GM15510 (cell line): Measurements from ENCODE around the gene TRRAP.

ENCODE experiments used
- POLR2A ChIP-seq: IDR thresholded peaks from 3 replicates; pipeline ENCODE4 v1.6.1; 2011; ENCODE audit warnings: borderline replicate concordance; ENCODE audit not compliant: insufficient read length; ENCODE audit errors: extremely low read depth

TRRAP gene

DNA sequence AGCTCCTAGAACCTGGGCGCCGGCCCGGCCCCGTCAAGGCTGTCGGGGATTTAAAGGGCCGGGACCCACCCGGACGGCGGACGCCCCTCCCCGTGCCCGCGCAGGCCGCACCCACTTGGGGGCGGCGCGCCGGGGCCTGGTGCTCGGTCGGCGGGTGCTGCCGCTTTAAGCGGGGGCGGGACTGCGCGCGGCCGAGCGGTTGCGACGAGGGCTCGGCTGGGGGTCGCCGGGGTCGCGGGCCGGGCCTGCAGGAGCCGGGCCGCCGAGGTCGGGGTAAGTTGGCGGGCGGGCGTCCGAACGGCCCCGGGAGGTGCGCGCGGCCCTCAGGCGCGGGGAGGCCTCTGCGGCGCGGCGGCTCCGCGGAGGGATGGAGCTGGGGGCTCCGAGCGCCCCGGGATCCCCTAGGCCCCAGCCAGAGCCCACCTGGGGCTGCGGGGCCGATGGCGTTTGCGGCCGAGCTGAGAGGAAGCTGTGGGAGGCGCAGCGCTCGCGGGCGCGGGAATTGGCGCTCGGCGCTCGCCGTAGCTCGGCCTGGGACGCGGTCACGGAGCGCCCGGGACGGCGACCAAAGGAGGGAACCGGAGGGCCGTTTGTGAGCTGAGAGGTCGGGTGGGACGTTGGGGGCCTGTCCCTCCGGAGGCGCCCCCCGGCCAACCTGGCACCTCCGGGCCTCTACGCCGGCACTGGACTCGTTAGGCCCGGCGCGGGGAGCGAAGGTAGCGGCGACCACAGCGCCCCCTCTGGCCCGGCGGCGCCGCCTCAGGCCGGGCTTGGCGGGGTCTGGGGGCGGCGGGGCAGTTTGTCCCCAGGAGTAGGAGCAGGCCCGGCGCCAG, at the start of gene TRRAP:
TRRAP (plus strand) TSS at position 168 of the 833 bp plus-strand sequence. CDS start 2,619 bp downstream, outside the sequence.
- peak; percentile 37 for TF ChIP-seq POLR2A

- TF ChIP-seq POLR2A = no peak
Observed at GRCh38 chr7:98830972-98831548, 47.3 kb upstream of the TRRAP start.

GRCh38 chr7:98831641-98832221, 46.6 kb upstream of the TRRAP start:
- no peak for TF ChIP-seq POLR2A

GRCh38 chr7:98833022-98833421, 45.3 kb upstream of the TRRAP start:
- no peak for TF ChIP-seq POLR2A

GRCh38 chr7:98834949-98835348, 43.4 kb upstream of the TRRAP start:
- TF ChIP-seq POLR2A = no peak

DNA sequence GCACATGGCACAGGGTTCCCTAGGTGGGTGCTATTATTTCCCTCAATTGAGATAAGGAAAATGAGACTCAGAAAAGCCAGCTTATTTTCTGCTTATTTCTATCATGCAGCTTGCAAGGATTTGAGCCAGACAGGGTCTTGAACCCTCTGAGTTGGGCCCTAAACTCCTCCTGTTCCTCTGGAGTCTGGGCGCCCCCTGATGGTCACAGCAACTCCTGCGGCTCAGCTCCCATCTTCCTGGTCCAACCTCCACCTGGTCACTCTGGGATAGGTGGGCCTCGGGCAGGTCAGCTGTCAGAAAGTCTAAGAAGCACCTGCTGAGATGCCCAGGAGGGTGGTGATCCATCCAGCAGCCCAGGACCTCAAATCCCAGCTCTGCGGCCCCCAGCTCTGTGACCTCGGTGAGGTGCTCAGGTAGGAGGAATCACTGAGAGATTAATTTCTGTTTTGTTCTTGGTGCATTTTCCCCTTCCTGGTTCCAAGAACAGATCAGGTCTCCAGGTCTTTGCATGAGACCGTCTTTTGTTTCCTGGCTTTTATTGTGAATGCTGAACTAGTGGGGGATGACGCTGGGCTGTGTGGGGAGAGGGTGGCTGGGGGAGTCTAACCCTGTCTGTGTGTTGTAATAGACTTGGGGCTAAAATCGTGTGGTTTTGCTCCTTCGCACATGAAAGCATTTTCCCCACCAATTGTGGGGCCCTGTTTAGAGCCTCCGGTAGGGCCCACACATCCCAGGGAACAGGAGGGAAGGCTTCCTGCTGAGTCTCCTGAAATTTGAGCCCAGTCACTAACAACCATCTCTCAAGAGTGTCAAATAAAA, 41.3 kb upstream of the TRRAP start:
- TF ChIP-seq POLR2A = no peak

GRCh38 chr7:98837630-98837972, 40.7 kb upstream of the TRRAP start:
- no peak for TF ChIP-seq POLR2A

DNA sequence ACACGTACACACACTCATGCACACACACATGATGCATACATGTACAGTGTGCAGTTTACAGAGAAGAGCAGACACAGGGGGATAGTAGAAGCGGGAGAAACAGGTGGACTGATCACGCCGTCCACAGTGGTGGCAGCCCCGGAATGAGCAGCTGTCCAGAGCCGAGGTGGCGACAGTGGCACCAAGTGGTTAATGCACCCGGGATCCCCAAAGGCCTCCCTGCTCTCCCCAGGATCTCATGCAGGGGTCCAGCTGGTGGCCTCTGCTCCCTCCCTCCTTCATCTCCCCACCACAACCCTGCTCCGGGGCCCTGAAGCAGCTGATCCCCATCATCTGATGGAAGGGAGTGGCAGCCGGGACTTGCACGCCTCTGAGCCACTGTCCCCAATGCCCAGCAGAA, 38.2 kb upstream of the TRRAP start:
- no peak for TF ChIP-seq POLR2A

GRCh38 chr7:98840722-98841121, 37.6 kb upstream of the TRRAP start:
- no peak for TF ChIP-seq POLR2A

DNA sequence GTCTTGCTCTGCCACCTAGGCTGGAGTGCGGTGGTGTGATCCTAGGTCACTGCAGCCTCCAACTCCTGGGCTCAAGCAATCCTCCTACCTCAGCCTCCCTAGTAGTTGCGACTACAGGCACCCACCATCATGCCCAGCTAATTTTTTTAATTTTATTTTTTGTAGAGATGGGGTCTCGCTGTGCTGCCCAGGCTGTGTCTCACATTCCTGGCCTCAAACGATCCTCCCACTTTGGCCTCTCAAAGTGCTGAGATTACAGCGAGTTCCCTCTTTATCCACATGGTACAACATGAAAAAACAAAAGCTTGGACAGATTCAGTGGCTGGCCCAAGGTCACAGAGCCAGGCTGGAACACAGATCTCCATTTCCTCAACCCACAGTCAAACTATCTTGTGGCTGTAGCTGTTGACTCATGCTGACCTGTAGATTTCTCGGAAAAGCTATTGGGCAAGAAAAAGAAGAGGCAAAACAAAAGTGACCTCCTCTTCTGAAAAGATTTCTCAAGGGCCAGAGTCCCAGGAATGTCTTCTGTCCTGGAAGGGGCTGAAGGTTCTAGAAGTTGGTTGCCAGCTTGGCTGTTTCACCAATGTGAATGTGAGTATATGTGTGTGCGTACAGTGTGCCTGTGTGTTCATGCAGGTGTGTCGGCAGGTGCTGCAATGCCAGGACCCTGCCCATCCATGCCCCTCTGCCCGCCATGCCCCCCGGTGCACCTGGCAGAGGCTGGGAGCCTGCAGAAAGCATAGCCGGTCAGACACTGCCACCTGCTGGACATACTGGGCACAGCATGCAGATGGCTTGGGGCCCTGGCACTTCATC, 36.9 kb upstream of the TRRAP start:
- TF ChIP-seq POLR2A = no peak

DNA sequence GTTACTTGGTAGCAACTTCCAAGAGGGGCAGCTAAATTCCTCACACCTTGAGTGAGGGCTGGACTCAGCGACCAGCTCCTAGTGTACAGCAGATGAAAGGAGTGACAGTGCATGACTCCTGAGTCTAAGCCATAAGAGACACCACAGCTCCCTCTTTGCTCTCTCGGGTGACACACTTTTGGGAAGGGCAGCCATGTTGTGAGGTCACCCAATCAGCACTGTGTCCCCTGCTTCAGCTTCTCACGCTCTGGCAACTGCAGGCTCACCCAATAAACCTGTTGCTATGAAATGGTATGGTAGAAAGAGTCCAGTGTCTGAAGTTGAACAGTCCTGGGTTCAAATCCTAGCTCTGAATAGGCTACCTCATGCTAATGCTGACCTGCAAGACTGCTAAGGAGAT, 29.4 kb upstream of the TRRAP start:
- TF ChIP-seq POLR2A = no peak

- TF ChIP-seq POLR2A = no peak
Observed at GRCh38 chr7:98852826-98853225, 25.5 kb upstream of the TRRAP start.

DNA sequence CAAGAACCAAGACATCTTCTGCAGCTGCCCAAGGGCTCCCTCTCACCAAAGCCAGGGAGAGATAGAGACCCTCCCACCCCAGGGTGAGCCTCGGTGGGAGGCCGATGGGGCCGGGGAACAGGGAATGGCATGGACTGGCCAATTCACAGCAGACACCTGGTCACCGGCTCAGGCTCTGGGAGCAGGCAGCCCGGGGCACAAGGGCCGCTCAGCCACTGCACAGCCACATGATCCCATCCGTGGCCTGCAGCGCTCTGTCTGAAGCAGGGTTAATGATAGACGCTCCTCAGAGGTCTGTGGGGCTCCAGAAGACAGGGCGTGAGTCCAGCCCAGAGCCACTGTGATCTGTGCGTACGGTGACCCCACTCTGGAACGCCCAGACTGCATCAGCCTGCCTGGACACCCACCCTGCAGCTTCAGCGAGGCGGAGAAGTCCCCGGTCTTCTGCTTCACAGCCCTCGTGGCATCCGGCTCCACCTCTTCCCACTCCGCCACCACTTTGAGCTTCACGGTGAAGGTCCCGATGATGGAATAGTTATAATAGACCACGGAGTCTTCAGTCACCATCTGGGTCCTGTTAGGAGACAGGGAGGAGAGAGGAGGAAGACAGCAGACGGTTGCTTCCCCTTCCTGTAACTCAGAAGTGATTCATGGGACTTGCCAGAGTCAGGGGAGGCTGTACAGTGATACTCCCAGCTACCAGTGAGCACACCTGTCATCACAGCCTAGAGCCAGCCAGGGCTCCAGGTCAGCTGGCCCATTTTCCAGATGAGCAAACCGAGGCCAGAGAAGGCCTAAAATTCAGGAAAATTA, 22.5 kb upstream of the TRRAP start:
- TF ChIP-seq POLR2A = no peak
